DOHH2 (cell line): Measurements from ENCODE around the gene RABGAP1L.

Source experiments
- EZH2phosphoT487 ChIP-seq: fragments of 200-600 bp; sonication (generic); IDR thresholded peaks from 2 replicates; pipeline ENCODE4 v1.6.1; 2017; ENCODE audit warnings: borderline replicate concordance, mild to moderate bottlenecking, antibody characterized with exemption, low read length, moderate library complexity, mixed read lengths
- TF ChIP-seq, protein P1 (sequence below): fragments of 200-600 bp; sonication (generic); IDR thresholded peaks from one replicate; pipeline ENCODE4 v1.5.1; 2014; ENCODE audit warnings: antibody characterized with exemption, mild to moderate bottlenecking, low read depth, low read length; ENCODE audit not compliant: poor library complexity, severe bottlenecking

DNA sequence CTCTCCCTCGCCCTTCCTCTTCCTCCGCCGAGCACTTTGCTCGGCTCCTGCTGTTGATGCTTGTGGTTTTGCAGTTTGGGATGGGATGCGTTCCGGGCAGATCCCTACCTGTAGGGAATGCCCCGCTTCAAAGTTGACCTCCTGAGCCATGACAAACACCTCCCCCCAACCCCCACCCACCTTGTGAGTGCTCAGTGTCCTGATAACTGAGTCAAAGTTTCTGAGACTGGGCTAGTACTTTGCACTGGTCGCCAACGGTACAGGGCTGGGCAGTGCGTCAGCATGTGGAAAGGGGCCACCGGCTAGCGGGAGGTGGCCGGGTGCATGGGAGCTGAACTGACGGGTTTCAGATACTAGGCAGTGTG lies 771 bp downstream of the RABGAP1L start:
- no peak for TF ChIP-seq EZH2phosphoT487
- TF ChIP-seq, protein P1, sequence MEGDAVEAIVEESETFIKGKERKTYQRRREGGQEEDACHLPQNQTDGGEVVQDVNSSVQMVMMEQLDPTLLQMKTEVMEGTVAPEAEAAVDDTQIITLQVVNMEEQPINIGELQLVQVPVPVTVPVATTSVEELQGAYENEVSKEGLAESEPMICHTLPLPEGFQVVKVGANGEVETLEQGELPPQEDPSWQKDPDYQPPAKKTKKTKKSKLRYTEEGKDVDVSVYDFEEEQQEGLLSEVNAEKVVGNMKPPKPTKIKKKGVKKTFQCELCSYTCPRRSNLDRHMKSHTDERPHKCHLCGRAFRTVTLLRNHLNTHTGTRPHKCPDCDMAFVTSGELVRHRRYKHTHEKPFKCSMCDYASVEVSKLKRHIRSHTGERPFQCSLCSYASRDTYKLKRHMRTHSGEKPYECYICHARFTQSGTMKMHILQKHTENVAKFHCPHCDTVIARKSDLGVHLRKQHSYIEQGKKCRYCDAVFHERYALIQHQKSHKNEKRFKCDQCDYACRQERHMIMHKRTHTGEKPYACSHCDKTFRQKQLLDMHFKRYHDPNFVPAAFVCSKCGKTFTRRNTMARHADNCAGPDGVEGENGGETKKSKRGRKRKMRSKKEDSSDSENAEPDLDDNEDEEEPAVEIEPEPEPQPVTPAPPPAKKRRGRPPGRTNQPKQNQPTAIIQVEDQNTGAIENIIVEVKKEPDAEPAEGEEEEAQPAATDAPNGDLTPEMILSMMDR = no peak
